Duodenal mucosa (tissue), 2 donors: ENCODE data around the gene CDC37.
A peak's percentile ranks its signal among the peaks of the same experiment; 100 is the strongest.

ENCODE experiments used
- H3K27ac ChIP-seq: one replicate; pipeline ENCODE4 v1.7.0; 2013; ENCODE audit warnings: low read depth, low read length
- H3K27me3 ChIP-seq, 2 donors: one replicate each; pipeline ENCODE4 v1.7.0; 2013; ENCODE audit warnings: low read length in 2 of 2, control low read depth in 1 of 2; ENCODE audit not compliant: insufficient read depth in 2 of 2, control insufficient read depth in 1 of 2
- H3K36me3 ChIP-seq, 2 donors: one replicate each; pipeline ENCODE4 v1.7.0; 2013; ENCODE audit warnings: low read length in 2 of 2, control low read depth in 1 of 2; ENCODE audit not compliant: insufficient read depth in 2 of 2, control insufficient read depth in 1 of 2
- H3K4me1 ChIP-seq, 2 donors: one replicate each; pipeline ENCODE4 v1.7.0; 2013; ENCODE audit warnings: low read length in 2 of 2, control low read depth in 1 of 2; ENCODE audit not compliant: insufficient read depth in 2 of 2, control insufficient read depth in 1 of 2
- H3K4me3 ChIP-seq, 2 donors: one replicate each; pipeline ENCODE4 v1.7.0; 2013; ENCODE audit warnings: low read length in 2 of 2, low read depth in 1 of 2
- H3K9ac ChIP-seq, 2 donors: one replicate each; pipeline ENCODE4 v1.7.0; 2013; ENCODE audit warnings: low read length in 2 of 2, low read depth in 1 of 2
- H3K9me3 ChIP-seq, 2 donors: one replicate each; pipeline ENCODE4 v1.7.0; 2013; ENCODE audit warnings: low read length in 2 of 2, control low read depth in 1 of 2; ENCODE audit not compliant: control insufficient read depth in 1 of 2

CDC37 gene

GRCh38 chr19:10362259-10362658 is 41.1 kb downstream of the CDC37 start:
- Histone ChIP-seq H3K27me3 (no peaks in the 10 kb centered on the region), H3K36me3 (peaks cover 14 to 84% of the 10 kb centered on the region in 2 donors), H3K4me1 (no peaks in the 10 kb centered on the region), H3K4me3 (no peak overlapping the region), H3K9ac (no peak overlapping the region), H3K9me3 (no peaks in the 10 kb centered on the region), H3K27ac (no peak overlapping the region)

DNA sequence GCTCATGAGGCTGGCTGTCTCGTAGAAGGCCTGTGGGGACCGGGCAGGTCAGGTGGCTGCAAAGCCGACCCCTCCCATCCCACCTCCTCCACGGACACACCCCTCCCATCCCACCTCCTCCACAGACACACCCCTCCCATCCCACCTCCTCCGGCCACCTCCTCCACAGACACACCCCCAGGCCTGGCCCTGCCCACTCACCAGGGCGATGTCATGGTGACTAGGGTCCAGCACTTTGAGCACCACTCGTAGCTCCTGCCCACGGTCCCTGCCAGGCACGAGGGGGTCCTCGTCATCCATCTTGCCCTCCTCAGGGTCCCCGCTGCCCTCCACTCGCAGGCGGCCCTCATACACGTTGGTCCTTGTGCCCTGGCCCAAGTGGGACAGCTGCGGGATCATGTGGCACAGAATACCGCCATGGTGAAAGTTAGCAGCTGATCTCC is 41.8 kb downstream of the CDC37 start:
- Histone ChIP-seq H3K27ac (no peak overlapping the region), H3K4me3 (no peak overlapping the region), H3K36me3 (peaks cover 14 to 82% of the 10 kb centered on the region in 2 donors), H3K9me3 (no peaks in the 10 kb centered on the region), H3K9ac (no peak overlapping the region), H3K27me3 (no peaks in the 10 kb centered on the region), H3K4me1 (no peaks in the 10 kb centered on the region)

- no peaks in the 10 kb centered on the region for H3K9me3 ChIP-seq
- H3K27ac ChIP-seq, result no peak overlapping the region
- H3K9ac ChIP-seq, result no peak overlapping the region
- no peaks in the 10 kb centered on the region for H3K4me1 ChIP-seq
- H3K27me3 ChIP-seq, result no peaks in the 10 kb centered on the region
- H3K36me3 ChIP-seq, result peaks cover 14 to 65% of the 10 kb centered on the region in 2 donors
- H3K4me3 ChIP-seq, result no peak overlapping the region
Measured at GRCh38 chr19:10356431-10356830, 46.9 kb downstream of the CDC37 start.

GRCh38 chr19:10353793-10354391 is 49.5 kb downstream of the CDC37 start:
- Histone ChIP-seq H3K27ac (peak overlapping the region; percentile 10), H3K4me1 (no peaks in the 10 kb centered on the region), H3K27me3 (no peaks in the 10 kb centered on the region), H3K36me3 (peaks cover 14 to 55% of the 10 kb centered on the region in 2 donors), H3K9ac (no peak overlapping the region), H3K4me3 (no peak overlapping the region), H3K9me3 (no peaks in the 10 kb centered on the region)

DNA sequence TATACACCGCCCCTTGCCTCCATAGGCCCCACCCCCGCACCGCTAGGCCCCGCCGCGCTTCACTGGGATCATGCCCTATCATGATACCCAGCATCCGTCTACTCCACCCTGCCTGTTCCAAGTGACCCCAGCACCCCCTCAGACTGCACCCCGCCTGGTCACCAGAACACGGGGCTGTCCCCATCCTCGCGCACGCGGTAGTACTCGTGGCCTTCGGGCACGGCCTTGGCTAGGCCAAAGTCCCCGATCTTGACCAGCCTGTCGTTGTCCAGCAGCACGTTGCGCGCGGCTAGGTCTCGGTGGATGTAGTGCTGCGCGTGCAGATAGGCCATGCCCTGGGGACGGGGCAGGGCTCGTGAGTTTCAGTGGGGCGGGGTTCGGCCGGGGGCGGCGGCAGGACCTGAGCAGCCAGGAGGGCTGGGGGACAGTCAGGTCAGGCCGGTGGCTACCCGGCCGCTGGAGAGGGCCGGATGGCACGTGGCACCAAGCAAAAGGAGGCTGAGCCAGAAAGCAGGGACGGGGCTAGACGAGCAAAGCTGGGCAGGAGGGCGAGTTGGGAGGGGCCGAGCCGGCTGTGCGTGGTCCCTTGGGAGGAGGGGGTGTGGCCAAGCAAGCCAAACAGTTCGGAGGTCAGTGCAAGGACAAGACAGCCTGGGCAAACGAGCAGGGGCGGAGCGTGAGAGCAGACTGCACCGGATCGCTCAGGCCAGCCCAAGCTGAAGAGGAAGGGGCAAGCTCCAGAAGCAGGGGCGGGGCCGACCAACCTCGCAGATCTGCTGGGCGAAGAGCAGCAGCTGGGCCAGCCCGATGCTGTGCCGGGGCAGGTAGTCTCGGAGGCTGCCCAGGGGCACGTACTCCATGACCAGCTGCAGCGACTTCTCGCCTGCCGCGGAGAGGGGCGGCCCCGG is 50.3 kb downstream of the CDC37 start:
- H3K27me3 ChIP-seq, result no peaks in the 10 kb centered on the region
- H3K9me3 ChIP-seq, result no peaks in the 10 kb centered on the region
- no peak overlapping the region for H3K9ac ChIP-seq
- peak overlapping the region; percentile 42 for H3K27ac ChIP-seq
- no peaks in the 10 kb centered on the region for H3K4me1 ChIP-seq
- no peak overlapping the region for H3K4me3 ChIP-seq
- peaks cover 14 to 50% of the 10 kb centered on the region in 2 donors for H3K36me3 ChIP-seq

- H3K4me1 ChIP-seq, result no peaks in the 10 kb centered on the region
- H3K27ac ChIP-seq, result no peak overlapping the region
- H3K9me3 ChIP-seq, result no peaks in the 10 kb centered on the region
- peaks cover 0 to 8% of the 10 kb centered on the region in 2 donors for H3K36me3 ChIP-seq
- H3K27me3 ChIP-seq, result no peaks in the 10 kb centered on the region
- no peak overlapping the region for H3K4me3 ChIP-seq
- no peak overlapping the region for H3K9ac ChIP-seq
Measured at GRCh38 chr19:10346509-10346908, 56.8 kb downstream of the CDC37 start.

- H3K27ac ChIP-seq, result no peak overlapping the region
- H3K27me3 ChIP-seq, result no peaks in the 10 kb centered on the region
- H3K4me3 ChIP-seq, result no peak overlapping the region
- H3K9me3 ChIP-seq, result no peaks in the 10 kb centered on the region
- no peaks in the 10 kb centered on the region for H3K36me3 ChIP-seq
- no peak overlapping the region for H3K9ac ChIP-seq
- H3K4me1 ChIP-seq, result no peaks in the 10 kb centered on the region
Measured at GRCh38 chr19:10344780-10345179, 58.6 kb downstream of the CDC37 start.

DNA sequence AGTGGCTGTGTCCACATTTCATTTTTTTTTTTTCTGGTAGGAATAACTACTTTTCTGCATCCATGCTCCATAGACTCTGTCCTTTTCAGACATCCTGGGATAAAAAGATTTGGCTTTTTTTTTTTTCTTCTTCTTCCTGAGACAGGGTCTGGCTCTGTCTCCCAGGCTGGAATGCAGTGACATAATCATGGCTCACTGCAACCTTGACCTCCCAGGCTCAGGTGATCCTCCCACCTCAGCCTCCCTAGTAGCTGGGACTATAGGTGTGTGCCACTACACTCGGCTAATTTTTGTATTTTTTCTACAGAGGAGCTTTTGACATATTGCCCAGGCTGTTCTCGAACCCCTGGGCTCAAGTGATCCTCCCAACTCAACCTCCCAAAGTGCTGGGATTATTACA is 59.8 kb downstream of the CDC37 start:
- H3K4me3 ChIP-seq, result no peak overlapping the region
- H3K9ac ChIP-seq, result no peak overlapping the region
- H3K4me1 ChIP-seq, result peaks cover 0 to 4% of the 10 kb centered on the region in 2 donors
- H3K27me3 ChIP-seq, result no peaks in the 10 kb centered on the region
- no peaks in the 10 kb centered on the region for H3K36me3 ChIP-seq
- H3K27ac ChIP-seq, result no peak overlapping the region
- H3K9me3 ChIP-seq, result no peaks in the 10 kb centered on the region
